HG03066 (cell line): Measurements from ENCODE around the gene ANOS1.

ENCODE experiments used
- ATAC-seq: cut with Tn5 transposase; IDR thresholded peaks from one replicate; pipeline ENCODE4 v1.9.1; 2021; ENCODE audit warnings: low read depth; ENCODE audit not compliant: unreplicated experiment

ANOS1 gene

GRCh38 chrX:8721536-8721935 is 10.4 kb downstream of the ANOS1 start:
- ATAC-seq, result no peak

- ATAC-seq, result no peak
Observed at GRCh38 chrX:8720136-8720535, 11.8 kb downstream of the ANOS1 start.

GRCh38 chrX:8717354-8717753 is 14.6 kb downstream of the ANOS1 start:
- no peak for ATAC-seq

GRCh38 chrX:8714164-8714563 is 17.8 kb downstream of the ANOS1 start:
- ATAC-seq, result no peak

- no peak for ATAC-seq
Observed at GRCh38 chrX:8711401-8711800, 20.5 kb downstream of the ANOS1 start.

GRCh38 chrX:8704184-8704583 is 27.8 kb downstream of the ANOS1 start:
- ATAC-seq, result no peak

GRCh38 chrX:8692871-8693270 is 39.1 kb downstream of the ANOS1 start:
- ATAC-seq, result no peak

- no peak for ATAC-seq
Observed at GRCh38 chrX:8689473-8689872, 42.5 kb downstream of the ANOS1 start.

- no peak for ATAC-seq
Observed at GRCh38 chrX:8688776-8689175, 43.2 kb downstream of the ANOS1 start.

- ATAC-seq, result no peak
Observed at GRCh38 chrX:8684201-8684965, 47.6 kb downstream of the ANOS1 start.

GRCh38 chrX:8683687-8684086 is 48.2 kb downstream of the ANOS1 start:
- no peak for ATAC-seq

GRCh38 chrX:8679550-8679949 is 52.4 kb downstream of the ANOS1 start:
- no peak for ATAC-seq

GRCh38 chrX:8675006-8675630 is 56.8 kb downstream of the ANOS1 start:
- ATAC-seq, result no peak

- ATAC-seq, result no peak
Observed at GRCh38 chrX:8673201-8673600, 58.7 kb downstream of the ANOS1 start.

- ATAC-seq, result no peak
Observed at GRCh38 chrX:8672176-8672575, 59.8 kb downstream of the ANOS1 start.

GRCh38 chrX:8668813-8669212 is 63.1 kb downstream of the ANOS1 start:
- no peak for ATAC-seq

GRCh38 chrX:8663325-8663724 is 68.6 kb downstream of the ANOS1 start:
- ATAC-seq, result no peak

GRCh38 chrX:8657883-8658282 is 74.1 kb downstream of the ANOS1 start:
- ATAC-seq, result no peak

GRCh38 chrX:8653956-8654355 is 78.0 kb downstream of the ANOS1 start:
- no peak for ATAC-seq

- no peak for ATAC-seq
Observed at GRCh38 chrX:8649969-8650368, 82.0 kb downstream of the ANOS1 start.

GRCh38 chrX:8647176-8647575 is 84.8 kb downstream of the ANOS1 start:
- no peak for ATAC-seq

- ATAC-seq, result no peak
Observed at GRCh38 chrX:8639949-8640475, 91.9 kb downstream of the ANOS1 start.
